HepG2 (cell line): ENCODE measurements around the gene PRKCZ. TPM values are rescaled to one million over a fixed set of nuclear protein-coding genes. Genes with fewer than 3 reads are reported as not detected.

Experiments
- ATAC-seq: fragments of 200-7000 bp; cut with Tn5 transposase; 3 replicates; pipeline ENCODE4 v1.9.1; 2020; ENCODE audit warnings: mild to moderate bottlenecking, moderate library complexity
- BruUV-seq: library from RNA; stranded (reverse); fragments of 400-500 nt; replicated peaks from 2 replicates; lab custom pipeline; 2021; lab: Mats Ljungman, UMichigan
- CTCF ChIA-PET: fragments of 300-600 bp; formaldehyde crosslinking; extraction: SDS; loops from one replicate; lab custom pipeline; 2021; ENCODE audit warnings: low total read pairs, inconsistent platforms, low intra/inter-chr PET ratio; lab: Yijun Ruan, JAX
- POLR2A ChIA-PET: fragments of 350-600 bp; sonication (Branson Sonifier 250); formaldehyde crosslinking; loops from one replicate; lab custom pipeline; 2020; ENCODE audit warnings: antibody characterized with exemption, inconsistent platforms; lab: Yijun Ruan, JAX
- DNase-seq: peaks from one replicate; pipeline ENCODE4 v3.0.0-alpha.2; 2015; ENCODE audit warnings: low spot score
- FAIRE-seq: peaks from 3 replicates; lab custom pipeline; 2011; peaks lifted over from hg19 to GRCh38; lab: Jason Lieb, UNC
- H2AFZ ChIP-seq: one replicate; pipeline ENCODE4 v1.6.1; 2011; ENCODE audit warnings: low read length, inconsistent platforms
- H3K27ac ChIP-seq: fragments of 300-600 bp; 3 replicates; pipeline ENCODE4 v1.8.0; 2011; ENCODE audit warnings: mixed run types, mild to moderate bottlenecking, mixed read lengths, low read length, inconsistent platforms; ENCODE audit not compliant: insufficient read depth; ENCODE audit errors: extremely low read length
- H3K27me3 ChIP-seq, 2 experiments: fragments of 200-600 bp in 1 of 2; 2 replicates in 1 of 2; 3 replicates in 1 of 2; pipeline versions ENCODE4 v1.6.0 to v1.8.0; 2011; ENCODE audit warnings: low read length in 2 of 2, mild to moderate bottlenecking in 2 of 2, moderate library complexity in 2 of 2, inconsistent platforms in 1 of 2; ENCODE audit not compliant: insufficient read depth in 2 of 2, control insufficient read depth in 1 of 2
- H3K36me3 ChIP-seq, 2 experiments: fragments of 200-600 bp in 1 of 2; replicated peaks in 1 of 2; 2 replicates in 1 of 2; 3 replicates in 1 of 2; pipeline versions ENCODE4 v1.5.1 to v1.8.0; 2011; ENCODE audit warnings: low read length in 2 of 2, inconsistent platforms in 1 of 2; ENCODE audit not compliant: insufficient read depth in 2 of 2, control insufficient read depth in 1 of 2
- H3K4me1 ChIP-seq: 2 replicates; pipeline ENCODE4 v1.5.1; 2012; ENCODE audit warnings: low read length, inconsistent platforms; ENCODE audit not compliant: insufficient read depth
- H3K4me2 ChIP-seq: 2 replicates; pipeline ENCODE4 v1.6.0; 2011; ENCODE audit warnings: low read depth, low read length, inconsistent platforms
- H3K4me3 ChIP-seq, 3 experiments: fragments of 200-600 bp in 1 of 3; sonication (generic), shearing (Covaris generic) in 1 of 3; replicated peaks in 1 of 3; 2 replicates each; pipeline ENCODE4 v1.5.1; 2011 to 2016; ENCODE audit warnings: low read length in 3 of 3, inconsistent platforms in 2 of 3, low read depth in 2 of 3, mild to moderate bottlenecking in 2 of 3, control low read depth in 1 of 3, mixed read lengths in 1 of 3; ENCODE audit not compliant: insufficient read depth in 1 of 3
- H3K79me2 ChIP-seq: one replicate; pipeline ENCODE4 v1.6.1; 2011; ENCODE audit warnings: low read length, inconsistent platforms; ENCODE audit not compliant: insufficient read depth
- H3K9ac ChIP-seq: 2 replicates; pipeline ENCODE4 v1.6.0; 2011; ENCODE audit warnings: mild to moderate bottlenecking, low read depth, low read length, inconsistent platforms; ENCODE audit not compliant: insufficient read depth
- H3K9me3 ChIP-seq: 2 replicates; pipeline ENCODE4 v1.5.1; 2012; ENCODE audit warnings: mild to moderate bottlenecking, low read length
- H4K20me1 ChIP-seq: 2 replicates; pipeline ENCODE4 v1.6.0; 2011; ENCODE audit warnings: inconsistent platforms, mild to moderate bottlenecking, low read length, moderate library complexity; ENCODE audit not compliant: insufficient read depth
- ARNT ChIP-seq: fragments of 450-650 bp; IDR thresholded peaks from 2 replicates; pipeline ENCODE4 v1.6.1; 2017
- BCL3 ChIP-seq: sonication (generic); formaldehyde crosslinking; IDR thresholded peaks from 2 replicates; pipeline ENCODE4 v1.5.1; 2020; ENCODE audit warnings: mild to moderate bottlenecking, missing genetic modification reagents, moderate library complexity
- CCAR2 ChIP-seq: fragments of 200-400 bp; formaldehyde crosslinking; optimal IDR thresholded peaks from 2 replicates; pipeline ENCODE3; 2018; ENCODE audit warnings: low read depth, mild to moderate bottlenecking, low read length, moderate library complexity
- HIC2 ChIP-seq: sonication (generic); formaldehyde crosslinking; IDR thresholded peaks from 2 replicates; pipeline ENCODE4 v1.9.0; 2022; ENCODE audit warnings: low read depth, missing genetic modification reagents
- HOXD1 ChIP-seq: sonication (generic); formaldehyde crosslinking; IDR thresholded peaks from 2 replicates; pipeline ENCODE4 v1.5.0; 2020; ENCODE audit warnings: missing genetic modification reagents
- MBNL3 ChIP-seq: fragments of 250-450 bp; sonication (Bioruptor Pico); conservative IDR thresholded peaks from 2 replicates; pipeline ENCODE4 v1.8.0; 2022; ENCODE audit warnings: mild to moderate bottlenecking, inconsistent platforms
- RAD51 ChIP-seq: fragments of 450-650 bp; IDR thresholded peaks from 2 replicates; pipeline ENCODE4 v1.6.1; 2016; ENCODE audit warnings: borderline replicate concordance
- REXO4 ChIP-seq: sonication (generic); formaldehyde crosslinking; IDR thresholded peaks from 2 replicates; pipeline ENCODE4 v1.8.0; 2022; ENCODE audit warnings: missing genetic modification reagents, mild to moderate bottlenecking, borderline replicate concordance
- RORA ChIP-seq: sonication (generic); formaldehyde crosslinking; IDR thresholded peaks from 2 replicates; pipeline ENCODE4 v1.5.0; 2020; ENCODE audit warnings: mild to moderate bottlenecking, missing genetic modification reagents, moderate library complexity
- SAFB2 ChIP-seq: sonication (generic); formaldehyde crosslinking; IDR thresholded peaks from 2 replicates; pipeline ENCODE4 v1.5.1; 2020; ENCODE audit warnings: missing genetic modification reagents, low read depth, mild to moderate bottlenecking, borderline replicate concordance
- SRSF1 ChIP-seq: fragments of 200-400 bp; formaldehyde crosslinking; optimal IDR thresholded peaks from 2 replicates; pipeline ENCODE3; 2017; ENCODE audit warnings: mild to moderate bottlenecking, low read depth, low read length, moderate library complexity
- ZNF737 ChIP-seq: sonication (generic); formaldehyde crosslinking; IDR thresholded peaks from 2 replicates; pipeline ENCODE4 v1.5.0; 2020; ENCODE audit warnings: missing genetic modification reagents, mild to moderate bottlenecking, borderline replicate concordance
- ZSCAN21 ChIP-seq: sonication (generic); formaldehyde crosslinking; IDR thresholded peaks from 2 replicates; pipeline ENCODE4 v1.8.0; 2022; ENCODE audit warnings: mild to moderate bottlenecking, missing genetic modification reagents, moderate library complexity, borderline replicate concordance
- WGBS: methylation state at CpG from one replicate; pipeline ENCODE4 v1.1.6; 2017; ENCODE audit warnings: low lambda C conversion rate; 5-methylcytosine and 5-hydroxymethylcytosine counted together
- in situ Hi-C: cut with HindIII; loops from 2 replicates; pipeline ENCODE4 v1.10.0; 2017; ENCODE audit warnings: low pct_unique_long_range_greater_than_20kb; ENCODE audit not compliant: extremely low pct_ligation_motif_present
- intact Hi-C: fragments of 100-400 bp; cut with micrococcal nuclease; formaldehyde crosslinking; loops from one replicate; pipeline ENCODE4 v1.10.0; 2022; ENCODE audit not compliant: unreplicated experiment
- polyA plus RNA-seq, 8 experiments: library from polyadenylated mRNA; depleted of rRNA in 3 of 8; stranded (reverse) in 7 of 8; unstranded in 1 of 8; fragments of >200 nt; fragmentation: Illumina TruSeq in 4 of 8; extraction: Trizol in 4 of 8; gene quantifications; 2 replicates each; pipeline versions ENCODE4 v1.2.1 to v1.2.3, GENCODE V29; 2011 to 2016; ENCODE audit warnings: low read depth in 4 of 8, missing spikeins in 1 of 8, mixed read lengths in 1 of 8; ENCODE audit not compliant: insufficient read depth in 1 of 8
- total RNA-seq, 5 experiments: library from RNA; depleted of rRNA; stranded (reverse); fragments of >200 nt; fragmentation: Illumina TruSeq; extraction: Trizol; gene quantifications; 2 replicates each; pipeline ENCODE4 v1.2.3, GENCODE V29; 2016; ENCODE audit warnings: low read depth in 1 of 5
- TF ChIP-seq, protein P1 (sequence below): sonication (generic); formaldehyde crosslinking; IDR thresholded peaks from 2 replicates; pipeline ENCODE4 v1.5.0; 2020; ENCODE audit warnings: mild to moderate bottlenecking, missing genetic modification reagents, moderate library complexity

The PRKCZ gene
- total and polyA plus RNA-seq, 2 of the 13 experiments (the other 11 are each of a cell fraction or from before 2014, with no cell fraction given) = 34.7 to 85.2 TPM

DNA sequence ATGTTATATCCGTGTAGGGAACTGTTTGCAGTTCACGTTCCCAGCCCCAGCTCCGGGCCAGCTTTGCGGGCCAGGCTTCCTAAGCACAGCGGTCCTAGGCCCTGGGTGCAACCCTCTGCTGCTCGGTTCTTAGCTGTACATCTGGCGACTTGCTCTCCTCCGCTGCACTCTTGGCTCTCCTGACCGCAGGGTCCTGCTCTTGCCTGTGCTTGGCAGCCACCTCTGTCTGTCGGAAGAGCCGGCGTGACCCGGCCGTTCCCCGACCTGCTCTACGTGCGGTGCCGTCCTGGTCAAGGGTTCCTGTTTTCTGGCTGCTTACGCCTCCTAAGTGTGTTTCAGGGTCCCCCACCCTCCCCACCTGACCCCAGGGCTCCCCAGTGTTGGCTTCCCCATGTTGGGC lies 107.6 kb downstream of the PRKCZ start:
- no TSS peak for BruUV-seq
- in situ Hi-C loops = no loop called here
- Histone ChIP-seq H2AFZ (no peak overlapping the region), H3K4me3 (no peak overlapping the region), H3K36me3 (peaks cover 34 to 70% of the 10 kb centered on the region in 2 experiments), H3K4me1 (no peaks in the 10 kb centered on the region), H3K27me3 (no peaks in the 10 kb centered on the region), H3K79me2 (peaks cover 7% of the 10 kb centered on the region), H3K9ac (no peak overlapping the region), H4K20me1 (peaks cover 3% of the 10 kb centered on the region; the same call in 1 of the 2 replicates), H3K4me2 (no peak overlapping the region), H3K9me3 (no peaks in the 10 kb centered on the region), H3K27ac (no peak overlapping the region)
- intact Hi-C loops = no loop called here
- no peak for FAIRE-seq
- ChIA-PET CTCF (no interaction called here), POLR2A (no interaction called here)
- ATAC-seq = no peak
- 100% methylated on average over 19 of the region's 19 CpGs for WGBS
- DNase-seq = no peak
- no peak for TF ChIP-seq CCAR2

DNA sequence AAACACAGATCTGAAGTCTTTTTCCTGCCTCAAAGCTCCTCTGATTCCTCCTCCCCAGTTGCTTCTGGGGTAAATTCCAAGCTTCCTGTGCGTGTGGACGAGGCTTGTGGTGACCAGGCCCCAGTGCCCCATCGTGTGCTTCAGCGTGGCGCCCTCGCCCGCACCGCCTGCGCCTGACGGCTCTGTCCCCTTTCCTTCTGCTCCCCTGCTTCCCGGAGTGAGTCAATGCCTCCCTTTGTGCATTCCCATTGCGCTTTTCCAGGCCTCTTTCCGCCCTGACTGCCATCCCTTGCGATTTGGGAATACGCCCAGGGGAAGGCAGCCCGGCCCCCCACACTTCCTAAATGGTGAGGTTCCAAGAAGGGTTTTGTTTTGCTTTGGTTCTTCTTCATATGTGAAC lies 108.1 kb downstream of the PRKCZ start:
- H3K27me3 ChIP-seq = no peaks in the 10 kb centered on the region
- FAIRE-seq = no peak
- H3K4me1 ChIP-seq = no peaks in the 10 kb centered on the region
- ChIA-PET POLR2A (no interaction called here), CTCF (no interaction called here)
- ATAC-seq = no peak
- intact Hi-C loops = no loop called here
- 97% methylated on average over 16 of the region's 16 CpGs for whole genome bisulfite sequencing
- no peak for DNase-seq
- H3K79me2 ChIP-seq = peaks cover 7% of the 10 kb centered on the region
- no peak overlapping the region for H3K4me3 ChIP-seq
- H4K20me1 ChIP-seq = peaks cover 5% of the 10 kb centered on the region; the same call in 1 of the 2 replicates
- H3K4me2 ChIP-seq = no peak overlapping the region
- peaks cover 33 to 69% of the 10 kb centered on the region in 2 experiments for H3K36me3 ChIP-seq
- no peak overlapping the region for H3K9ac ChIP-seq
- in situ Hi-C loops = no loop called here
- no TSS peak for BruUV-seq
- H3K27ac ChIP-seq = no peak overlapping the region
- H3K9me3 ChIP-seq = no peaks in the 10 kb centered on the region
- no peak overlapping the region for H2AFZ ChIP-seq
- TF ChIP-seq HIC2 (CRISPR knock-in tag) (no peak), SAFB2 (CRISPR knock-in tag) (no peak), REXO4 (CRISPR knock-in tag) (no peak), SRSF1 (no peak), HOXD1 (no peak), ZSCAN21 (CRISPR knock-in tag) (no peak), RAD51 (no peak), RORA (CRISPR knock-in tag) (no peak), ARNT (no peak), MBNL3 (CRISPR knock-in tag) (no peak), ZNF737 (CRISPR knock-in tag) (no peak), BCL3 (CRISPR knock-in tag) (no peak)
- TF ChIP-seq, protein P1, sequence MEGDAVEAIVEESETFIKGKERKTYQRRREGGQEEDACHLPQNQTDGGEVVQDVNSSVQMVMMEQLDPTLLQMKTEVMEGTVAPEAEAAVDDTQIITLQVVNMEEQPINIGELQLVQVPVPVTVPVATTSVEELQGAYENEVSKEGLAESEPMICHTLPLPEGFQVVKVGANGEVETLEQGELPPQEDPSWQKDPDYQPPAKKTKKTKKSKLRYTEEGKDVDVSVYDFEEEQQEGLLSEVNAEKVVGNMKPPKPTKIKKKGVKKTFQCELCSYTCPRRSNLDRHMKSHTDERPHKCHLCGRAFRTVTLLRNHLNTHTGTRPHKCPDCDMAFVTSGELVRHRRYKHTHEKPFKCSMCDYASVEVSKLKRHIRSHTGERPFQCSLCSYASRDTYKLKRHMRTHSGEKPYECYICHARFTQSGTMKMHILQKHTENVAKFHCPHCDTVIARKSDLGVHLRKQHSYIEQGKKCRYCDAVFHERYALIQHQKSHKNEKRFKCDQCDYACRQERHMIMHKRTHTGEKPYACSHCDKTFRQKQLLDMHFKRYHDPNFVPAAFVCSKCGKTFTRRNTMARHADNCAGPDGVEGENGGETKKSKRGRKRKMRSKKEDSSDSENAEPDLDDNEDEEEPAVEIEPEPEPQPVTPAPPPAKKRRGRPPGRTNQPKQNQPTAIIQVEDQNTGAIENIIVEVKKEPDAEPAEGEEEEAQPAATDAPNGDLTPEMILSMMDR (CRISPR knock-in tag) = no peak
